Measurements from ENCODE around the gene FHIT. TPM values are rescaled to one million over a fixed set of nuclear protein-coding genes. Genes with fewer than 3 reads are reported as not detected.

Gene FHIT
- total RNA-seq, 2 donors from 2014 or later: 6.8 to 12.3 TPM

DNA sequence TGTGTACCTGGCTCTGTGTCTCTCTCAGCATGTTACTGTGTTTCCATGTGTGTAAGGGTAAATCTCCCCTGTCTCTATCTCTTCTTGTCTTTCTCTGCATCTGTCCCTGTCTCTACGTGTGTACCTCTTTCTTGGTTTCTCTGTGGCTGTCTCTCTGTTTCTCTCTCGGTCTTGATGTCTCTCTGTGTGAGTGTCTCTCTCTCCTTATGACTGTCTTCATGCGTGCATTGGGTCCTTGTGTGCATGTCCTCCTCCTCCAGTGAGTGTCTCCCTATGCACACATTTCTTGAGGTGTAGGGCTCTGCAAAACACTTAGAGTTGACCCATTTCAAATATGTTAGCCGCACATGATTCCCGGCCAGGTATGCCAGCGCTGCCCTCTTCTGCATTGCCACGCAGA, 1298.1 kb downstream of the FHIT start:
- peaks cover 4% of the 10 kb centered on the region for H3K9me3 Mint-ChIP-seq
- peaks cover 6% of the 10 kb centered on the region for H3K9me3 ChIP-seq (ENCODE audit: control insufficient read depth, low read length)
- no peak for DNase-seq
- H3K27ac Mint-ChIP-seq: no peak overlapping the region
- H3K4me1 ChIP-seq (ENCODE audit: control insufficient read depth, insufficient read depth, low read length): no peaks in the 10 kb centered on the region
- no peak overlapping the region for H3K4me3 Mint-ChIP-seq
- no peaks in the 10 kb centered on the region for H3K36me3 ChIP-seq (ENCODE audit: control insufficient read depth, insufficient read depth, low read length)
- WGBS, 2 experiments (ENCODE audit: insufficient coverage in 1 of 2, insufficient read length in 1 of 2): 93 to 98% methylated on average over 7 of the region's 7 CpGs
- no peaks in the 10 kb centered on the region for H3K4me1 Mint-ChIP-seq
- no peaks in the 10 kb centered on the region for H3K27me3 ChIP-seq (ENCODE audit: control insufficient read depth, insufficient read depth, low read length, poor library complexity, severe bottlenecking)
- no peak overlapping the region for H3K27ac ChIP-seq (ENCODE audit: low read depth, low read length)
- no peaks in the 10 kb centered on the region for H3K27me3 Mint-ChIP-seq (ENCODE audit: insufficient read depth)
- H3K36me3 Mint-ChIP-seq (ENCODE audit: low read depth): no peaks in the 10 kb centered on the region
- no peak overlapping the region for H3K9ac ChIP-seq (ENCODE audit: extremely low read depth, low read length, poor library complexity, severe bottlenecking)
- TF ChIP-seq, protein P1, sequence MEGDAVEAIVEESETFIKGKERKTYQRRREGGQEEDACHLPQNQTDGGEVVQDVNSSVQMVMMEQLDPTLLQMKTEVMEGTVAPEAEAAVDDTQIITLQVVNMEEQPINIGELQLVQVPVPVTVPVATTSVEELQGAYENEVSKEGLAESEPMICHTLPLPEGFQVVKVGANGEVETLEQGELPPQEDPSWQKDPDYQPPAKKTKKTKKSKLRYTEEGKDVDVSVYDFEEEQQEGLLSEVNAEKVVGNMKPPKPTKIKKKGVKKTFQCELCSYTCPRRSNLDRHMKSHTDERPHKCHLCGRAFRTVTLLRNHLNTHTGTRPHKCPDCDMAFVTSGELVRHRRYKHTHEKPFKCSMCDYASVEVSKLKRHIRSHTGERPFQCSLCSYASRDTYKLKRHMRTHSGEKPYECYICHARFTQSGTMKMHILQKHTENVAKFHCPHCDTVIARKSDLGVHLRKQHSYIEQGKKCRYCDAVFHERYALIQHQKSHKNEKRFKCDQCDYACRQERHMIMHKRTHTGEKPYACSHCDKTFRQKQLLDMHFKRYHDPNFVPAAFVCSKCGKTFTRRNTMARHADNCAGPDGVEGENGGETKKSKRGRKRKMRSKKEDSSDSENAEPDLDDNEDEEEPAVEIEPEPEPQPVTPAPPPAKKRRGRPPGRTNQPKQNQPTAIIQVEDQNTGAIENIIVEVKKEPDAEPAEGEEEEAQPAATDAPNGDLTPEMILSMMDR (conservative IDR thresholded peaks at IDR 0.05): no peak
- H3K4me3 ChIP-seq (ENCODE audit: low read length): no peak overlapping the region

GRCh38 chr3:59949311-59949710, 1301.9 kb downstream of the FHIT start:
- no peak overlapping the region for H3K27ac Mint-ChIP-seq
- no peaks in the 10 kb centered on the region for H3K27me3 Mint-ChIP-seq (ENCODE audit: insufficient read depth)
- no peaks in the 10 kb centered on the region for H3K9me3 Mint-ChIP-seq
- 68 to 80% methylated on average over 1 to 5 of the region's 5 CpGs for WGBS, 2 experiments (ENCODE audit: insufficient coverage in 1 of 2, insufficient read length in 1 of 2)
- no peaks in the 10 kb centered on the region for H3K4me1 Mint-ChIP-seq
- TF ChIP-seq, protein P1 (conservative IDR thresholded peaks at IDR 0.05): no peak
- Histone ChIP-seq H3K4me3 (ENCODE audit: low read length) (no peak overlapping the region), H3K4me1 (ENCODE audit: control insufficient read depth, insufficient read depth, low read length) (no peaks in the 10 kb centered on the region), H3K27ac (ENCODE audit: low read depth, low read length) (no peak overlapping the region), H3K9me3 (ENCODE audit: control insufficient read depth, low read length) (peaks cover 5% of the 10 kb centered on the region), H3K9ac (ENCODE audit: extremely low read depth, low read length, poor library complexity, severe bottlenecking) (no peak overlapping the region), H3K27me3 (ENCODE audit: control insufficient read depth, insufficient read depth, low read length, poor library complexity, severe bottlenecking) (no peaks in the 10 kb centered on the region), H3K36me3 (ENCODE audit: control insufficient read depth, insufficient read depth, low read length) (no peaks in the 10 kb centered on the region)
- H3K36me3 Mint-ChIP-seq (ENCODE audit: low read depth): no peaks in the 10 kb centered on the region
- no peak overlapping the region for H3K4me3 Mint-ChIP-seq
- DNase-seq: no peak

DNA sequence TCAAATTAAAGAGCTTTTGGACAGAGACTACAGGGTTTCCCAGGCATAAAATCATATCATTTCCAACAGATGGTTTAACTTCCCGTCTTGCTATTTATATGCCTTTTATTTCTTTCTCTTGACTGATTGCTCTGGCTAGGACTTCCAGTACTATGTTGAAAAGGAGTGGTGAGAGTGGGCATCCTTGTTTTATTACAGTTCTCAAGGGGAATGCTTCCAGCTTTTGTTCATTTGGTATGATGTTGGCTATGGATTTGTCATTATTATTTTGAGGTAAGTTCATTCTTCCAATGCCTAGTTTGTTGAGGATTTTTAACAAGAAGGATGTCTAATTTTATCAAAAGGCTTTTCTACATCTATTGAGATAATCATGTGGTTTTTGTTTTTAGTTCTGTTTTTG, 1304.9 kb downstream of the FHIT start:
- Histone ChIP-seq H3K36me3 (ENCODE audit: control insufficient read depth, insufficient read depth, low read length) (no peaks in the 10 kb centered on the region), H3K4me3 (ENCODE audit: low read length) (no peak overlapping the region), H3K27ac (ENCODE audit: low read depth, low read length) (no peak overlapping the region), H3K4me1 (ENCODE audit: control insufficient read depth, insufficient read depth, low read length) (no peaks in the 10 kb centered on the region), H3K9ac (ENCODE audit: extremely low read depth, low read length, poor library complexity, severe bottlenecking) (no peak overlapping the region), H3K9me3 (ENCODE audit: control insufficient read depth, low read length) (peaks cover 5% of the 10 kb centered on the region), H3K27me3 (ENCODE audit: control insufficient read depth, insufficient read depth, low read length, poor library complexity, severe bottlenecking) (no peaks in the 10 kb centered on the region)
- Mint-ChIP-seq H3K36me3 (ENCODE audit: low read depth) (no peaks in the 10 kb centered on the region), H3K9me3 (no peaks in the 10 kb centered on the region), H3K27me3 (ENCODE audit: insufficient read depth) (no peaks in the 10 kb centered on the region), H3K4me1 (peaks cover 3% of the 10 kb centered on the region), H3K27ac (no peak overlapping the region), H3K4me3 (no peak overlapping the region)
- TF ChIP-seq, protein P1 (conservative IDR thresholded peaks at IDR 0.05): no peak
- 89 to 100% methylated on average over 1 of the region's 1 CpG for WGBS, 2 experiments (ENCODE audit: insufficient coverage in 1 of 2, insufficient read length in 1 of 2)
- DNase-seq: no peak
